Lung (tissue), 12 donors: ENCODE data around the gene OR2G2. TPM values are rescaled to one million over a fixed set of nuclear protein-coding genes. Genes with fewer than 3 reads are reported as not detected.
A peak's percentile ranks its signal among the peaks of the same experiment; 100 is the strongest.

Experiments
- ATAC-seq: fragments of 200-7000 bp; cut with Tn5 transposase; one replicate; pipeline ENCODE4 v1.9.1; 2020; ENCODE audit warnings: moderate number of reproducible peaks; ENCODE audit not compliant: insufficient read depth, low FRiP score
- DNase-seq, 3 donors: peaks; one replicate each; pipeline ENCODE4 v3.0.0-alpha.2; 2013 to 2017
- H3K27ac ChIP-seq, 2 donors: one replicate each; pipeline ENCODE4 v1.5.1; 2013; ENCODE audit warnings: mild to moderate bottlenecking in 2 of 2, moderate library complexity in 2 of 2, control low read depth in 1 of 2, inconsistent platforms in 1 of 2, low read depth in 1 of 2, low read length in 1 of 2
- H3K27me3 ChIP-seq, 3 donors: one replicate each; pipeline ENCODE4 v1.5.1; 2013; ENCODE audit warnings: low read length in 2 of 3; ENCODE audit not compliant: control insufficient read depth in 3 of 3, insufficient read depth in 3 of 3
- H3K36me3 ChIP-seq, 4 donors: one replicate each; pipeline ENCODE4 v1.5.1; 2013; ENCODE audit warnings: low read length in 4 of 4, mild to moderate bottlenecking in 1 of 4, moderate library complexity in 1 of 4; ENCODE audit not compliant: control insufficient read depth in 4 of 4, insufficient read depth in 4 of 4
- H3K4me1 ChIP-seq, 5 donors: one replicate each; pipeline ENCODE4 v1.5.1; 2013; ENCODE audit warnings: low read length in 5 of 5, mild to moderate bottlenecking in 2 of 5, moderate library complexity in 1 of 5; ENCODE audit not compliant: control insufficient read depth in 5 of 5, insufficient read depth in 5 of 5
- H3K4me3 ChIP-seq: one replicate; pipeline ENCODE4 v1.5.1; 2013; ENCODE audit warnings: mild to moderate bottlenecking, control low read depth, moderate library complexity
- H3K9ac ChIP-seq, 2 donors: one replicate each; pipeline ENCODE4 v1.5.1; 2013; ENCODE audit warnings: low read length in 2 of 2, control low read depth in 1 of 2; ENCODE audit not compliant: insufficient read depth in 1 of 2
- H3K9me3 ChIP-seq, 4 donors: one replicate each; pipeline ENCODE4 v1.5.1; 2013; ENCODE audit warnings: low read length in 3 of 4, mild to moderate bottlenecking in 1 of 4, moderate library complexity in 1 of 4; ENCODE audit not compliant: control insufficient read depth in 4 of 4, insufficient read depth in 3 of 4
- WGBS, 2 donors: extraction: QIAGEN DNeasy Blood & Tissue Kit; methylation state at CpG; one replicate each; pipeline ENCODE4 v1.1.7; 2013; 5-methylcytosine and 5-hydroxymethylcytosine counted together
- polyA plus RNA-seq, 2 donors: library from polyadenylated mRNA; stranded (reverse); fragments of 200-250 nt; gene quantifications; one replicate each; pipeline ENCODE4 v1.2.1, GENCODE V29; 2013
- total RNA-seq, 2 donors: library from RNA; depleted of rRNA in 1 of 2; stranded (reverse); fragments of >200 nt in 1 of 2; gene quantifications; one replicate each; pipeline ENCODE4 v1.2.1, GENCODE V29; 2014 to 2021
- TF ChIP-seq, protein P1 (sequence below): IDR thresholded peaks from 2 replicates; pipeline ENCODE4 v1.5.1; 2012; ENCODE audit warnings: mild to moderate bottlenecking; ENCODE audit errors: control extremely low read depth, extremely low read depth
- donor health status: control.
- donor health status: control.
- donor health status: Bipolar disorder and iron deficiency.
- donor health status: healthy.
- donor health status: DM: yes; HTN: yes; CAD: no.

Gene OR2G2
- total and polyA plus RNA-seq, 4 donors, result not detected

DNA sequence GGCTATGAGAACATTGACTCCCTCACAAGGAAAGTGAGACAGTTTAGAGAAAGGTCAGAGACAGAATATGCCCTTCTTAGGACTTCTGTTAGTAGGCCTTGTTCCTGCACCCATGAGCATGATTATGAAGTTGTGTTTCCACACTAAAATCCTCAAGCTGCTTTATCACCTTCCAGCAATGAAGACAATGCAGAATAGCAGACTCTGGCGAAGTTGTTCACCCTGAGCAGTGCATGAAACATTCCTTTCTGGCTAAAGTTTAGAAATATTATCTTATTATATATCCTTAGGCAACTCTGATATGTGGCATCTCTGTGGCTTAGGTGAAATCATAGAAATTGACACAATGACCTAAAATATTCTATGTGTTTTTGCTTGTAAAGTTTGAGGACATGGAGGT, 13.9 kb upstream of the OR2G2 start:
- H3K4me3 ChIP-seq, result no peak overlapping the region
- no peak overlapping the region for H3K9ac ChIP-seq
- H3K27ac ChIP-seq, result no peak overlapping the region
- ATAC-seq, result no peak
- no peaks in the 10 kb centered on the region for H3K36me3 ChIP-seq
- no peaks in the 10 kb centered on the region for H3K27me3 ChIP-seq
- TF ChIP-seq, protein P1, sequence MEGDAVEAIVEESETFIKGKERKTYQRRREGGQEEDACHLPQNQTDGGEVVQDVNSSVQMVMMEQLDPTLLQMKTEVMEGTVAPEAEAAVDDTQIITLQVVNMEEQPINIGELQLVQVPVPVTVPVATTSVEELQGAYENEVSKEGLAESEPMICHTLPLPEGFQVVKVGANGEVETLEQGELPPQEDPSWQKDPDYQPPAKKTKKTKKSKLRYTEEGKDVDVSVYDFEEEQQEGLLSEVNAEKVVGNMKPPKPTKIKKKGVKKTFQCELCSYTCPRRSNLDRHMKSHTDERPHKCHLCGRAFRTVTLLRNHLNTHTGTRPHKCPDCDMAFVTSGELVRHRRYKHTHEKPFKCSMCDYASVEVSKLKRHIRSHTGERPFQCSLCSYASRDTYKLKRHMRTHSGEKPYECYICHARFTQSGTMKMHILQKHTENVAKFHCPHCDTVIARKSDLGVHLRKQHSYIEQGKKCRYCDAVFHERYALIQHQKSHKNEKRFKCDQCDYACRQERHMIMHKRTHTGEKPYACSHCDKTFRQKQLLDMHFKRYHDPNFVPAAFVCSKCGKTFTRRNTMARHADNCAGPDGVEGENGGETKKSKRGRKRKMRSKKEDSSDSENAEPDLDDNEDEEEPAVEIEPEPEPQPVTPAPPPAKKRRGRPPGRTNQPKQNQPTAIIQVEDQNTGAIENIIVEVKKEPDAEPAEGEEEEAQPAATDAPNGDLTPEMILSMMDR, result no peak
- 64 to 79% methylated on average over 1 of the region's 1 CpG for WGBS, 2 donors
- peaks cover 0 to 10% (median 2%) of the 10 kb centered on the region in 4 donors for H3K9me3 ChIP-seq
- H3K4me1 ChIP-seq, result no peaks in the 10 kb centered on the region
- DNase-seq, result no peak

DNA sequence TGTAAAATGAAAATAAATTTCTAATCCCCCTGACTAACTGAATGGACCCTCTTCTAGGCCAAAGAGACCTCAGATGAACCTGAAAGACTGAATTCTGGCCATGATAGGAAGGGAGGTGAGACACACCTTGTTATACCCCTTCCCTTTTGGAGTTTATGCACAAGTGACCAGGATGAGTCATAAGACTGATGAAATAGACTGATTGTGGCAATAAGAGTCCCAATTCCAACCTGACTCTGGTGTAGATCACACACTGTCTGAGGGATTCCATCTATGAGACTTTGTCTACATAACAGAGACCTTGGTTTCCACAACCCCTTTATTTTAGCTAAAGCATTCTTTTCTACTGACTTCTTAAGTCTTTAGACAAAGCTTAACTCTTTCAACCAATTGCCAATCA, 13.5 kb upstream of the OR2G2 start:
- TF ChIP-seq, protein P1, result no peak
- no peak for ATAC-seq
- Histone ChIP-seq H3K36me3 (no peaks in the 10 kb centered on the region), H3K9me3 (peaks cover 0 to 10% (median 2%) of the 10 kb centered on the region in 4 donors), H3K4me3 (no peak overlapping the region), H3K4me1 (no peaks in the 10 kb centered on the region), H3K27ac (no peak overlapping the region), H3K27me3 (no peaks in the 10 kb centered on the region), H3K9ac (no peak overlapping the region)
- DNase-seq, result no peak

DNA sequence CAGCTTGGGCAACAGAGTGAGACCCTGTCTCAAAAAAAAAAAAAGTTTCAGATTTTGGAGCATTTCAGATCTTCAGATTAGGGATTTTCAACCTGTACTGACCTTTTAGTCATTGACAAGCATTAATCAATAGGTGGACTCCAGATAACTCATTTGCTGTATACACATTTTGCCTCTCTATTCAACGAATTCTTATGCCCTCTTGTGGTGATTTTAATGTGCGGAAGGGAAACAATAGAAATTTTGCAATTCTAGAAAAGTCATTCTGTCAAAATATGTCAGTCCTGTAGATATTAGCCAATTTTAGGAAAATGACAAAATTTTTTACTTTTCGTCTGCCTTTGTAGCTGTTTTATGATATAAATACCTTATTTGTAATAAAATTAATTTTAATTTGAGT, 11.6 kb upstream of the OR2G2 start:
- Histone ChIP-seq H3K4me1 (no peaks in the 10 kb centered on the region), H3K4me3 (no peak overlapping the region), H3K36me3 (no peaks in the 10 kb centered on the region), H3K9me3 (peaks cover 0 to 10% (median 0%) of the 10 kb centered on the region in 4 donors), H3K27ac (no peak overlapping the region), H3K9ac (no peak overlapping the region), H3K27me3 (no peaks in the 10 kb centered on the region)
- TF ChIP-seq, protein P1, result no peak
- ATAC-seq (no peak), DNase-seq (peak in 2 of 3 donors; percentile 1 to 4)
- 28 to 46% methylated on average over 3 of the region's 3 CpGs for WGBS, 2 donors

DNA sequence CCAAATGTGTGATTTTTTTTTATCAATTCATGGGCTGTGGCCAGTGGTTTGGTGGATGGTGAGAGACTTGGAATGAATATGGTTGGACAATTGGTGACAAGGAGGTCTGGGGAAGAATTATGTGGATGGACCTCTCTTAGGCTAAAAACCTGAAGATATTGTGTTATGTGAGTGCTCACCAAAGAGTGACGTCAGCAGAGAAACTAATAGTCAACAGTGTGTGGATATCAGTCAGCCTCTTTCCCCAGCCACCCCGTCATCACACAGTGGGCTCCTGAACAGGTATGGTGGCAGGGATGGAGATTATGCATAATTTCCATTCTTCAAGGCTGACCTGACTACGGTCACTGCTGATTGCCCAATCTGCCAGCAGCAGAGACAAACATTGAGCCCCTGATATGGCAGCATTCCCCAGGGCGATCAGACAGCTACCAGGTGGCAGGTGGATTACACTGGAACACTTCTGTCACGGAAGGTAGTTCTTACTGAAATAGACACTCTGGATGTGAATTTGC, 9.2 kb upstream of the OR2G2 start:
- Histone ChIP-seq H3K27ac (no peak overlapping the region), H3K9ac (no peak overlapping the region), H3K4me1 (no peaks in the 10 kb centered on the region), H3K27me3 (no peaks in the 10 kb centered on the region), H3K9me3 (no peaks in the 10 kb centered on the region), H3K4me3 (no peak overlapping the region), H3K36me3 (no peaks in the 10 kb centered on the region)
- no peak for ATAC-seq
- DNase-seq, result no peak
- WGBS, 2 donors, result 87 to 95% methylated on average over 5 of the region's 5 CpGs
- TF ChIP-seq, protein P1, result no peak
